Coronary artery (tissue), 2 donors: Measurements from ENCODE around the gene GATA6.

Experiments used
- DNase-seq: peaks from one replicate; pipeline ENCODE4 v3.0.0-alpha.2; 2017; ENCODE audit warnings: low spot score
- H3K27ac ChIP-seq, 2 donors: fragments of 200-600 bp; sonication (generic); one replicate each; pipeline ENCODE4 v1.5.1; 2016 to 2019
- H3K4me3 ChIP-seq: fragments of 200-600 bp; sonication (generic); 2 replicates; pipeline ENCODE4 v1.5.1; 2016; ENCODE audit warnings: mild to moderate bottlenecking, moderate library complexity
- CTCF ChIP-seq: fragments of 200-600 bp; sonication (generic); IDR thresholded peaks from one replicate; pipeline ENCODE4 v1.5.1; 2019; ENCODE audit warnings: antibody characterized with exemption

GATA6 gene

GRCh38 chr18:22141211-22141610 lies 28.2 kb upstream of the GATA6 start:
- TF ChIP-seq CTCF: no peak
- no peak overlapping the region for H3K27ac ChIP-seq

GRCh38 chr18:22143347-22144340 lies 25.7 kb upstream of the GATA6 start:
- Histone ChIP-seq H3K4me3 (no peak overlapping the region), H3K27ac (no peak overlapping the region)
- DNase-seq: no peak
- no peak for TF ChIP-seq CTCF

More at GRCh38 chr18:22141211-22141610, 28.2 kb upstream of the GATA6 start:
- H3K4me3 ChIP-seq: no peak overlapping the region
- DNase-seq: no peak

GRCh38 chr18:22145160-22145559 lies 24.2 kb upstream of the GATA6 start:
- TF ChIP-seq CTCF: no peak
- no peak overlapping the region for H3K4me3 ChIP-seq
- no peak for DNase-seq
- no peak overlapping the region for H3K27ac ChIP-seq

GRCh38 chr18:22149710-22150109 lies 19.7 kb upstream of the GATA6 start:
- TF ChIP-seq CTCF: no peak
- DNase-seq: no peak
- Histone ChIP-seq H3K27ac (no peak overlapping the region), H3K4me3 (no peak overlapping the region)

GRCh38 chr18:22152093-22152492 lies 17.3 kb upstream of the GATA6 start:
- Histone ChIP-seq H3K4me3 (no peak overlapping the region), H3K27ac (no peak overlapping the region)
- DNase-seq: no peak
- no peak for TF ChIP-seq CTCF

GRCh38 chr18:22153428-22153827 lies 16.0 kb upstream of the GATA6 start:
- Histone ChIP-seq H3K27ac (no peak overlapping the region), H3K4me3 (no peak overlapping the region)
- DNase-seq: no peak
- no peak for TF ChIP-seq CTCF

- Histone ChIP-seq H3K4me3 (no peak overlapping the region), H3K27ac (no peak overlapping the region)
- DNase-seq: no peak
- no peak for TF ChIP-seq CTCF
Observed at GRCh38 chr18:22155584-22155983, 13.8 kb upstream of the GATA6 start.
